GM18867 (cell line): Measurements from ENCODE around the gene ZBTB7C.

Experiments used
- ATAC-seq: cut with Tn5 transposase; IDR thresholded peaks from one replicate; pipeline ENCODE4 v1.9.1; 2021; ENCODE audit warnings: mild to moderate bottlenecking, moderate library complexity; ENCODE audit not compliant: unreplicated experiment

The ZBTB7C gene

GRCh38 chr18:48265328-48265727, 143.9 kb downstream of the ZBTB7C start:
- no peak for ATAC-seq

GRCh38 chr18:48263914-48264902, 145.0 kb downstream of the ZBTB7C start:
- ATAC-seq: no peak

GRCh38 chr18:48263192-48263853, 145.9 kb downstream of the ZBTB7C start:
- no peak for ATAC-seq

GRCh38 chr18:48260237-48260636, 148.9 kb downstream of the ZBTB7C start:
- ATAC-seq: no peak

GRCh38 chr18:48256848-48257247, 152.3 kb downstream of the ZBTB7C start:
- no peak for ATAC-seq

DNA sequence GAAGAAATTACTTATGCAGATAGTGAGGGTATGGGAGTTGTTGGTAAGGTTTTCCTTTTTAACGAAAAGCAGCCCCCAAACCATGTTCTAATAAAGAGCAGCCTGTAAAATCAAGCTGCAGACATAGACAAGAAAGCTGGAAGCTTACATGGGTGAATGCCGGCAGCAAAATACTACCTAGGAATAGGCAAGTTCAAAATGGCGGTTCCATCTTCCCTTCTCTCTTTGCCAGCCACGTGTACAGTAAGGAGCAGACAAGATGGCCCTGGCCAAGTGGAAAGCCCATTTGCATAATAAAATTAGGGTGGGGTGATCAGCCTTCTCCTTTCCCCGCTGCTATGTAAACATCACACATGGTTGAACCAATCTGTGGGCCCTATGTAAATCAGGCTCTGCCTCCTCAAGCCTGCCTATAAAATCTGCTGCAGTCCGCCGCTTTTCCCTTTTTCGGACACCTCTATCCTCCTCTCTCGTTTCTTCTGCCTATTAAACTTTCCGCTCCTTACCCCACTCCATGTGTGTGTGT, 155.0 kb downstream of the ZBTB7C start:
- no peak for ATAC-seq

GRCh38 chr18:48252525-48252924, 156.7 kb downstream of the ZBTB7C start:
- no peak for ATAC-seq

- no peak for ATAC-seq
Observed at GRCh38 chr18:48250918-48251317, 158.3 kb downstream of the ZBTB7C start.

GRCh38 chr18:48250362-48250907, 158.7 kb downstream of the ZBTB7C start:
- no peak for ATAC-seq

GRCh38 chr18:48249854-48250253, 159.3 kb downstream of the ZBTB7C start:
- ATAC-seq: no peak

- no peak for ATAC-seq
Observed at GRCh38 chr18:48244530-48244929, 164.7 kb downstream of the ZBTB7C start.

- ATAC-seq: no peak
Observed at GRCh38 chr18:48238636-48239035, 170.5 kb downstream of the ZBTB7C start.

GRCh38 chr18:48238206-48238605, 171.0 kb downstream of the ZBTB7C start:
- no peak for ATAC-seq

GRCh38 chr18:48236822-48237221, 172.4 kb downstream of the ZBTB7C start:
- ATAC-seq: no peak

DNA sequence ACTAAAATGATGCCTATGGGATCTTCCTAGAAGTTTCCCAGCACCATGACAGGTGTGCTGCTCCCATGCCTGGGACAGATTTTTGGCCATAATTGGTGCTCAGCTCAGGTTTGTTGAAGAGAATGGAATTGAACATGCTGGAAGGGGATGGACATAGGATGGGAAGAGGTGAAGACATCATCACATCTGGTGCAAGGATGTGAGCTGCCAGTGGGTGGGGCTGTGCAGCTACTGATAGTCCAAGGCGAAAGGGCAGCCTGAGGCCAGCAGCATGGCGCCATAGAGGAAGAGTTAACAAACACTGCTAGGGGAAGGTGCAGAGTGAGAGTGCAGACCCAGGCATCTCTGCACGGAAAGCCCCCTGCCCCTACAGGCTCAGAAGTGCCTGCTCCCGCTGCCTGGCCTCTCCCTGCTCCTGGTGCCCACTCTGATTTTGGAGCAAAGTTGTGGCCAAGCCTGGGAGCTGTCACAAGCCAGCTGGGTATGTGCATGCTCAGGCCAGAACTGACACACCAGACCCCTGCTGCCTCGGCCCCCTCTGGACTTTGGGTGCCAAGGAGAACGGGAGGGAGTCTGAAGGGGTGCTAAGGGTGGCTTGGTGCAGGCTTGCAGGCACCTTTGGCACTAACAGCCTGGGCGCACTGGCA, 178.6 kb downstream of the ZBTB7C start:
- no peak for ATAC-seq

- no peak for ATAC-seq
Observed at GRCh38 chr18:48229552-48229981, 179.6 kb downstream of the ZBTB7C start.

- no peak for ATAC-seq
Observed at GRCh38 chr18:48228841-48229240, 180.3 kb downstream of the ZBTB7C start.

GRCh38 chr18:48228301-48228715, 180.9 kb downstream of the ZBTB7C start:
- ATAC-seq: no peak

GRCh38 chr18:48227206-48227605, 182.0 kb downstream of the ZBTB7C start:
- ATAC-seq: no peak

DNA sequence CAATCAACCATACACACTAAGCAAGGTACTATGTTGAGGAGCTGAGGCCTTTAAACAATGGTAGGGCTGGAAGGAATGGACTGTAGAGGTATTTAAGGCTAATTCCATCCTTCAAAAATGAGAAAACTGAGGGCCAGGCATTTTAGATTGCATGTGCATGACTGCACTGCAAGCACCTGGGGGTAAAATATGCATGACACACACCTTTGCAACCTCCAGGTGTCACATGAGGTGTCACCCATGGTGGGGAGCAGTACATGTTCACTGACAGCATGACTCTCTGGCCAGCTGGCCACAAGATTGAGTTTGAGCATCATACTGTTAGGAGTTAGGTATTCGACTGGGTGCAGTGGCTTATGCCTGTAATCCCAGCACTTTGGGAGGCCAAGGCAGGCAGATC, 182.8 kb downstream of the ZBTB7C start:
- no peak for ATAC-seq

DNA sequence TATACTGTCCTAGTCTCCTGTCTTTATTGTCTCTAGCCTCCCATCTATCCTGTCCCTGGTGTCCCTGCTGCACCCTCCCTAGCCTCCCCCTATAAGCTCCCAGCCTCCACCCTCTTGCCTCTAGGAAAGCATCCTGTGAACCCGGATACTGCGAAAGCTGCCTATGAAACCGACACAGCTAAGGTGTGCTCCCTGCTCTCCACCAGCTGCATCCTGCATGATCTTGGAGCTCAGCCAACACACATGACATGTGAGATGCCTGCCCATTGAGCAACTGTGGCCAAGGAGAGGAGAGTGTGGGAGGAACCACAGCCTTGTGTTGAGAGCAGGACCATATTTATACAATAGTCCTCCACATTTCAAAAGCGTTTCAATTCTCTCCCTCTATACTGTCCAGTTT, 187.1 kb downstream of the ZBTB7C start:
- ATAC-seq: peak; percentile 86
